Gastroesophageal sphincter (tissue), 3 donors: ENCODE measurements around the gene INSL3.
A peak's percentile ranks its signal among the peaks of the same experiment; 100 is the strongest.

Source experiments
- POLR2A ChIP-seq, 2 donors: fragments of 450-650 bp; IDR thresholded peaks; one replicate each; pipeline ENCODE4 v1.6.1; 2017; ENCODE audit warnings: antibody characterized with exemption in 2 of 2, mild to moderate bottlenecking in 2 of 2, moderate library complexity in 1 of 2
- POLR2AphosphoS5 ChIP-seq: sonication (generic); formaldehyde crosslinking; IDR thresholded peaks from one replicate; pipeline ENCODE4 v1.6.1; 2017; ENCODE audit warnings: antibody characterized with exemption
- TF ChIP-seq, protein P1 (sequence below), 4 experiments: fragments of 200-600 bp in 2 of 4; fragments of 450-650 bp in 2 of 4; sonication (generic) in 1 of 4; IDR thresholded peaks; one replicate each; pipeline ENCODE4 v1.5.1; 2017 to 2019; ENCODE audit warnings: antibody characterized with exemption in 4 of 4, mild to moderate bottlenecking in 2 of 4, moderate library complexity in 2 of 4

DNA sequence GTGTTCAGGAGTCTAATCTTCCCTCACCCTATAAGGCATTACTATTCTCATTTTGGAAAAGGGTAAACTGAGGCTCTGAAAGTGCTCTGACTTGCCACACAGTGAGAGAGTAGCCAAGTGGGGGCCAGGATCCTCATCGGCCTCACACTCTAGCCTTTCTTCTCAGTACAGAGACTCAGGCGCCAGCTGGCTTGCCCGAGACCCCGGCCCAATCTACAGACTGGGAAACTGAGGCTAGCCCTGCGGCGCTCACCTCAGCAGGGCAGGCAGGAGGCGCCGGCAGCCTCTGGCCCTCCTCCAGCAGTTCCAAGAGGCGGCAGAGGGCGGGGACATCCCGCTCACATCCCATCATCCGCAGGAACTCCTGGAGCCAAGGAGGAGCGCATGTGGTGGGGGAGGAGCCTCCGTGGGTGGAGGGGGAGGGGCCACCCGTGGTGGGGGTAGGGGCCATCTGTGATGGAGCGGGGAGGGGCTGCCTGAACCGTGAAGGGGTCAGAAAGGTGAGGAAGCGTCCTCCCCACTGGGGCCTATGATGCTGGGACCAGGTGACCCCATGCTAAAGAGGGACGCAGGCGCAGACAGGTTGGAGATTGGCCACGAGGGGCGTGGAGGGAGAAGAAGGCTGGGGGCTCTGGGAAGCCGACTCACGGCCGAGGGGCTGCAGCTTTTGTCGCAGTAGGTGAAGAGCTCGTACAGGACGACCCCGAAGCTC lies 8.7 kb upstream of the INSL3 start:
- TF ChIP-seq, protein P1, sequence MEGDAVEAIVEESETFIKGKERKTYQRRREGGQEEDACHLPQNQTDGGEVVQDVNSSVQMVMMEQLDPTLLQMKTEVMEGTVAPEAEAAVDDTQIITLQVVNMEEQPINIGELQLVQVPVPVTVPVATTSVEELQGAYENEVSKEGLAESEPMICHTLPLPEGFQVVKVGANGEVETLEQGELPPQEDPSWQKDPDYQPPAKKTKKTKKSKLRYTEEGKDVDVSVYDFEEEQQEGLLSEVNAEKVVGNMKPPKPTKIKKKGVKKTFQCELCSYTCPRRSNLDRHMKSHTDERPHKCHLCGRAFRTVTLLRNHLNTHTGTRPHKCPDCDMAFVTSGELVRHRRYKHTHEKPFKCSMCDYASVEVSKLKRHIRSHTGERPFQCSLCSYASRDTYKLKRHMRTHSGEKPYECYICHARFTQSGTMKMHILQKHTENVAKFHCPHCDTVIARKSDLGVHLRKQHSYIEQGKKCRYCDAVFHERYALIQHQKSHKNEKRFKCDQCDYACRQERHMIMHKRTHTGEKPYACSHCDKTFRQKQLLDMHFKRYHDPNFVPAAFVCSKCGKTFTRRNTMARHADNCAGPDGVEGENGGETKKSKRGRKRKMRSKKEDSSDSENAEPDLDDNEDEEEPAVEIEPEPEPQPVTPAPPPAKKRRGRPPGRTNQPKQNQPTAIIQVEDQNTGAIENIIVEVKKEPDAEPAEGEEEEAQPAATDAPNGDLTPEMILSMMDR (IDR thresholded peaks at IDR 0.05), result peak in 1 of 4 experiments; percentile 10
- TF ChIP-seq POLR2A (IDR thresholded peaks at IDR 0.05) (no peak), POLR2AphosphoS5 (no peak)
